KMS-11 (cell line): Measurements from ENCODE around the gene PRKCE.

ENCODE experiments used
- H2AFZ ChIP-seq: fragments of 200-600 bp; sonication (generic); 2 replicates; pipeline ENCODE4 v1.6.1; 2016; ENCODE audit warnings: antibody characterized with exemption, mixed run types, low read depth
- H3K27ac ChIP-seq: fragments of 200-600 bp; sonication (generic); 2 replicates; pipeline ENCODE4 v1.6.1; 2016; ENCODE audit warnings: mild to moderate bottlenecking, mixed run types
- H3K27me3 ChIP-seq: fragments of 200-600 bp; sonication (generic); 2 replicates; pipeline ENCODE4 v1.6.1; 2017; ENCODE audit warnings: mild to moderate bottlenecking, low read depth, mixed run types, moderate library complexity; ENCODE audit not compliant: insufficient read depth
- H3K36me3 ChIP-seq: fragments of 200-600 bp; sonication (generic); 2 replicates; pipeline ENCODE4 v1.6.1; 2017; ENCODE audit warnings: mild to moderate bottlenecking, mixed run types; ENCODE audit not compliant: insufficient read depth
- H3K4me1 ChIP-seq: fragments of 200-600 bp; sonication (generic); 2 replicates; pipeline ENCODE4 v1.6.1; 2016; ENCODE audit warnings: mild to moderate bottlenecking, low read depth, mixed run types; ENCODE audit not compliant: poor library complexity, severe bottlenecking
- H3K4me2 ChIP-seq: fragments of 200-600 bp; sonication (generic); 2 replicates; pipeline ENCODE4 v1.7.0; 2016; ENCODE audit warnings: mild to moderate bottlenecking, mixed run types
- H3K4me3 ChIP-seq: fragments of 200-600 bp; sonication (generic); IDR thresholded peaks from 2 replicates; pipeline ENCODE4 v1.6.1; 2017; ENCODE audit warnings: low read depth, low read length, mixed read lengths; ENCODE audit not compliant: insufficient read depth
- H3K79me2 ChIP-seq: fragments of 200-600 bp; sonication (generic); 2 replicates; pipeline ENCODE4 v1.6.1; 2016; ENCODE audit warnings: low read depth, mixed run types; ENCODE audit not compliant: insufficient read depth
- H3K9ac ChIP-seq: fragments of 200-600 bp; sonication (generic); 2 replicates; pipeline ENCODE4 v1.6.1; 2016; ENCODE audit warnings: mild to moderate bottlenecking, mixed run types
- H4K20me1 ChIP-seq: fragments of 200-600 bp; sonication (generic); 2 replicates; pipeline ENCODE4 v1.6.1; 2016; ENCODE audit warnings: mild to moderate bottlenecking, mixed run types; ENCODE audit not compliant: insufficient read depth
- TF ChIP-seq, protein P1 (sequence below): fragments of 200-600 bp; sonication (generic); conservative IDR thresholded peaks from 2 replicates; pipeline ENCODE4 v1.6.1; 2017; ENCODE audit warnings: low read depth, mild to moderate bottlenecking, antibody characterized with exemption, low read length, moderate library complexity, mixed read lengths

The PRKCE gene

GRCh38 chr2:45814951-45815621, 163.6 kb downstream of the PRKCE start:
- Histone ChIP-seq H3K36me3 (no peaks in the 10 kb centered on the region), H3K4me2 (no peak overlapping the region), H3K4me3 (no peak overlapping the region), H4K20me1 (no peaks in the 10 kb centered on the region), H3K27ac (no peak overlapping the region), H2AFZ (no peak overlapping the region), H3K79me2 (no peaks in the 10 kb centered on the region), H3K9ac (no peak overlapping the region), H3K27me3 (no peaks in the 10 kb centered on the region), H3K4me1 (no peaks in the 10 kb centered on the region)
- TF ChIP-seq, protein P1, sequence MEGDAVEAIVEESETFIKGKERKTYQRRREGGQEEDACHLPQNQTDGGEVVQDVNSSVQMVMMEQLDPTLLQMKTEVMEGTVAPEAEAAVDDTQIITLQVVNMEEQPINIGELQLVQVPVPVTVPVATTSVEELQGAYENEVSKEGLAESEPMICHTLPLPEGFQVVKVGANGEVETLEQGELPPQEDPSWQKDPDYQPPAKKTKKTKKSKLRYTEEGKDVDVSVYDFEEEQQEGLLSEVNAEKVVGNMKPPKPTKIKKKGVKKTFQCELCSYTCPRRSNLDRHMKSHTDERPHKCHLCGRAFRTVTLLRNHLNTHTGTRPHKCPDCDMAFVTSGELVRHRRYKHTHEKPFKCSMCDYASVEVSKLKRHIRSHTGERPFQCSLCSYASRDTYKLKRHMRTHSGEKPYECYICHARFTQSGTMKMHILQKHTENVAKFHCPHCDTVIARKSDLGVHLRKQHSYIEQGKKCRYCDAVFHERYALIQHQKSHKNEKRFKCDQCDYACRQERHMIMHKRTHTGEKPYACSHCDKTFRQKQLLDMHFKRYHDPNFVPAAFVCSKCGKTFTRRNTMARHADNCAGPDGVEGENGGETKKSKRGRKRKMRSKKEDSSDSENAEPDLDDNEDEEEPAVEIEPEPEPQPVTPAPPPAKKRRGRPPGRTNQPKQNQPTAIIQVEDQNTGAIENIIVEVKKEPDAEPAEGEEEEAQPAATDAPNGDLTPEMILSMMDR: no peak

GRCh38 chr2:45816272-45816671, 164.8 kb downstream of the PRKCE start:
- Histone ChIP-seq H3K36me3 (no peaks in the 10 kb centered on the region), H3K9ac (no peak overlapping the region), H3K4me2 (no peak overlapping the region), H2AFZ (no peak overlapping the region), H4K20me1 (no peaks in the 10 kb centered on the region), H3K27me3 (no peaks in the 10 kb centered on the region), H3K4me1 (no peaks in the 10 kb centered on the region), H3K27ac (no peak overlapping the region), H3K4me3 (no peak overlapping the region), H3K79me2 (no peaks in the 10 kb centered on the region)
- TF ChIP-seq, protein P1: no peak

GRCh38 chr2:45818591-45818990, 167.1 kb downstream of the PRKCE start:
- no peaks in the 10 kb centered on the region for H3K27me3 ChIP-seq
- no peak overlapping the region for H3K27ac ChIP-seq
- H4K20me1 ChIP-seq: no peaks in the 10 kb centered on the region
- H3K36me3 ChIP-seq: no peaks in the 10 kb centered on the region
- TF ChIP-seq, protein P1: no peak
- no peak overlapping the region for H2AFZ ChIP-seq
- H3K4me3 ChIP-seq: no peak overlapping the region
- H3K4me1 ChIP-seq: no peaks in the 10 kb centered on the region
- no peak overlapping the region for H3K9ac ChIP-seq
- no peaks in the 10 kb centered on the region for H3K79me2 ChIP-seq
- no peak overlapping the region for H3K4me2 ChIP-seq

DNA sequence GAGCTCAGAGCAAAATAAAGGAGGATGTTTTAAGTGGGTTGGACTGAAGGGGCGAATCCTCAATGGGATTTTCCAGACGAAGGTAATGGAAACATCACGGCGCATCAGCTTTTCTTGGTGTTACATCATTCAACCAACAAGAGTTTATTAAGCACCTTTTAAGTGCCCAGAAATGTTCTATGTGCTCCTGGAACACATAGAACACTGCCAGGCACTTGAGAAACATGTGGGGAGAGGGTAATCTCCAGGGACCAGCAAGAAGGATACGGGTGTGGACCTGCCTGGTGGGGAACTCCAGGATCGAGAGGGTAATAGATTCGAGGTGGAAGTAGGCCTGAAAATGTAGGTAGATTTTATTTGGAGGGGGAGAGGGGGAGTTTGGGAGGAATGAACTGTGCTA, 168.6 kb downstream of the PRKCE start:
- Histone ChIP-seq H3K4me3 (no peak overlapping the region), H3K36me3 (no peaks in the 10 kb centered on the region), H3K9ac (no peak overlapping the region), H3K27me3 (no peaks in the 10 kb centered on the region), H2AFZ (no peak overlapping the region), H3K27ac (no peak overlapping the region), H3K79me2 (no peaks in the 10 kb centered on the region), H3K4me2 (no peak overlapping the region), H3K4me1 (no peaks in the 10 kb centered on the region), H4K20me1 (no peaks in the 10 kb centered on the region)
- TF ChIP-seq, protein P1: no peak
